Stimulated activated CD8-positive, alpha-beta memory T cell treated with anti-CD3 and anti-CD28 coated beads, Interleukin-15, amount 100 ng/mL, for 24 hours (primary cell): Measurements from ENCODE around the gene KY.

Experiments
- DNase-seq: peaks from one replicate; pipeline ENCODE4 v3.0.0-alpha.2; 2020; ENCODE audit warnings: low read depth

Gene KY

GRCh38 chr3:134644731-134645514 is 5.9 kb downstream of the KY start:
- DNase-seq = no peak

- DNase-seq = no peak
Observed at GRCh38 chr3:134643150-134643675, 7.6 kb downstream of the KY start.

DNA sequence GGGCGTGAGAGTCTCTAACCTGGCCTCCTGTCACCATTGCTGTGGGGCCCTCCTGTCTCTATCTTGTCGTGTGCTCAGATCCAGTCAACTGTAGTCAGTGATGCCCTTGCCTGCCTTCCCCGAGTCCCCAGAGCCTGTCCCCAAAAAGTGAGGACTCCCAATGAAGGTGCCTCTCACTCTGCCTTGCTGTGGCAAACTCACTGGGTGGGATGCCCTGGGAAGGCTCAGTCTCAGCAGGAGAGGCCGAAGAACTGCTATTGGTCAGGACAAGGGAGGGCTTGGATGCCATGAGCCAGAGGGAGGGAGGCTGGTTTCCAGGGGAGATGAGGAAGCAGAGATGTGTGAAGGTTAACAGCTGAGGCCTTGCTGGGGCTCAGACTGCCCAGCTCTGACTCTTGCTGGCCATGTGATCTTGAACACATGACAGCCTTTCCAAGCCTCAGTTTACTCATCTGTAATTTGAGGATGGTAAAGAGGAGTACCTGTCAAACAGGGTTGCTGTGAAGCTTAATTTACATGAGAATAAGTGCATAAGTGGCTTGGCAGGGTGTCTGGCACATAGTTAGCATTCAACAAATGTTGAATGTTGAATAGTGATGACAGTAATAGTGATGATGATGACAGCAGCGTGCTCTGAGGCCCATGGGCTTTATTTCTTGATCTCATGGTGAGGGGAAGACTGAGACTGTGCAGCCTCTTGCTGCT is 8.2 kb downstream of the KY start:
- no peak for DNase-seq

DNA sequence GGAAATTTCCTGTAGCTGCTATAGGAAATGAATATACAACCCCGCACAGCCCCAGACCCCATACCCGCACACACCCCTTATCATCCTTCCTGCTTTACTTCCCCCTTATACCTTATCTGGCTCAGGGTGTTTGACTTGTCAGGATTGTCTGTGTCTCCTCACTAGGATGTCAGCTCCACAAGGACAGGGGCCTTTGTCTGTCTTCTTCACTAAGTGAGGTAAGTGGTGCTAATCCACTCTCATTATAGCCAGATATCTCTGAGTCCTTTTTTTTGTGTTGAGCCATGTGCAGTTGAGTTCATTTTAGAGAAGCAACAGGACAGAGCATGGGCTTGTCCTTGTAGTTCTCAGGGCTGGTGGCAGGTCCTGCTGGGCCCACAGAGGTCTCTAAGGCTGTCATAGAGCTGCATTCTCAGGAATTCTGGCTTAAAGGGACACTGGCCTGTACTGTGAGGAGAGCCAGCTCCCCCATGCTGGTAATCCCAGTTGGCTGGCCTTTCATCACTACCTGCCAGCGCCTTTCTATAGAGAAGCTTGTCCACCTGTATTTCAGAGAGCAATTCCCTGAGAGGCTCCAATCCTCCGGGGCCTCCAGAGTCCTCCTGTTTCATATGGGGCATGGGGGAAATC is 9.0 kb downstream of the KY start:
- no peak for DNase-seq

- no peak for DNase-seq
Observed at GRCh38 chr3:134640872-134641470, 9.9 kb downstream of the KY start.

DNA sequence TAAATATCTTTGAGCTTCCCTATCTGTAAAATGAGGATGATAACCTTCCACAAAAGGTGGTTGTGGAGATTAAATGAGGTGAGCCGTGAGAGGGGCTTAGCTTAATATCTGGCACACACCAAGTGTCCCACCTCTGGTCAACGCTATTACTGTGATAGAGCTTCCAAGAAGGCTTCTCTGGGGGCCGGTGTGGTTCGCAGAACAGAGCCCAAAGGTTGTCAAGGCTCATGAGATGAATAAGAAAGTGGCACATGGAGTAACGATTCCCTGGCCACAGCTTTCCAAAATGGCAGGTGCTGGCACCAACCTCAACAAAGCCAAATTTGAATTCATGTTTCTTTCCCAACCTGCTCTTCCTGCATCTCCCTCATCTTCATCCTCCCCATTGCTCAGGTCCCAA is 10.4 kb downstream of the KY start:
- no peak for DNase-seq

GRCh38 chr3:134638385-134639030 is 12.3 kb downstream of the KY start:
- no peak for DNase-seq

DNA sequence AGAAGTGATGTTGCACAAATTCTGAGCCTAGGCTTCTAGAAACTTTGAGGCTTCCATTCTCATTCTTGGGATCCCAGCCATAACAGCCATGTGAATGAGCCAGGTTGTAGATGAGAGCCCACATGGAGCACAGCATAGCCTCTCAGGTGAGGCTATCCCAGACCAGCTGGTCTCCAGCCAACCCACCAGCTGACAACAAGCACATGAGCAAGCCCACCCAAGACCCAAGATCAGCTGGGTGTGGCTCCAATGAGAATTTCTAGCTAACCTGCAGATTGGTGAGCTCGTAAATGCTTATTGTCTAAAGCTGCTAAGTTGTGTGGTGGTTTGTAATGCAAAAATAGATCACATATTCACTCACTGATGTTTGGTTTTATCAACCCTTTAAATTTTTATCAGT is 14.4 kb downstream of the KY start:
- DNase-seq = no peak

GRCh38 chr3:134630506-134630905 is 20.3 kb downstream of the KY start:
- no peak for DNase-seq

- no peak for DNase-seq
Observed at GRCh38 chr3:134628884-134629283, 21.9 kb downstream of the KY start.

GRCh38 chr3:134627831-134628230 is 23.0 kb downstream of the KY start:
- no peak for DNase-seq

GRCh38 chr3:134625885-134626741 is 24.7 kb downstream of the KY start:
- no peak for DNase-seq

DNA sequence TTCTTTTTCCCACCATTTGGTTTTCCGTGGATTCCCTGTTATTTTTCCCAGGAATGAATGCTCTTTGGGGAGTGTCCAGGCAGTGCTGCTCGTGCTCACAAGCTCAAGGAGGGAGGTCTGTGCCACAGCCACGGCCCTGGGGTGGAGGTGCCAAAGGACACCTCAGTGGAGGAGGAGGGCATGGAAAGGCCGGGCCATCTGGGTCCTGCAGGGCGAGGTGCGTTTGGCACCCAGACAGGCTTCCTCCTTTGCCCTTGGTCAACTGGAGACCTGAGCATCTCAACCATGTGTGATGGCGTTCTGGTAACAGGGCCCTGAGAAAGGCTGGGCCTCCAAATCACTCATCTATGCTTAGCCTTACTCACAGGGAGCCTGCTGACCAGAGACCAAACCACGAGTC is 25.4 kb downstream of the KY start:
- no peak for DNase-seq

GRCh38 chr3:134624537-134625287 is 26.1 kb downstream of the KY start:
- DNase-seq = no peak

DNA sequence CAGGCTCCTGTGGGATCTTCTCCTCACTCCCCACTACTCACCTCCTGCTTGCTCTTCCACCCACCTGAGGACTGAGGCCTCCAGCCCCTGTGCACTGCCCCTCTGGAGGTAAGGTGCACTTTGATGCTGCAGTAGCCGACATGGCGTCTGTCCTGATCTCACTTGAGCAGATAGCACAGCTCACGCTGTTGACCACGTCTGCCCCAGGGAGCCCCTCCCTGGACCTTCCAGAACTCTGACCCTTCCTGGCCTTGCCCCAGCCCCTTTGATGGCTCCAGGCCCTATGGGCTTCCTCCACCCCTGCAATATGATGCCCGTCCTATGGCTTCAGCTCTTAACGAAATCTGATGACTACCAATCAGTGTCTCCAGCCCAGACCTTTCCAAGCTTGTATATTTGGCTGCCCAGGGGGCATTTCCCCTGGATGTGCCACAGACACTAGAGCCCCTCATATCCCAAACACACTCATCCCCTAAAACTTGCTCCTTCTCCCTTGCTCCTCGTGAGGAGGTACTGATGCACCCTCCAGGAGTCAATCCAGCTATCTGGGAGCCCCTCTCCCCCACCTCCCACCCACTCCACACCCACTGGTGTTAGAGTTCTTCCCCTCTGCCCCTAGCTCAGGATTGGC is 27.1 kb downstream of the KY start:
- DNase-seq = no peak

DNA sequence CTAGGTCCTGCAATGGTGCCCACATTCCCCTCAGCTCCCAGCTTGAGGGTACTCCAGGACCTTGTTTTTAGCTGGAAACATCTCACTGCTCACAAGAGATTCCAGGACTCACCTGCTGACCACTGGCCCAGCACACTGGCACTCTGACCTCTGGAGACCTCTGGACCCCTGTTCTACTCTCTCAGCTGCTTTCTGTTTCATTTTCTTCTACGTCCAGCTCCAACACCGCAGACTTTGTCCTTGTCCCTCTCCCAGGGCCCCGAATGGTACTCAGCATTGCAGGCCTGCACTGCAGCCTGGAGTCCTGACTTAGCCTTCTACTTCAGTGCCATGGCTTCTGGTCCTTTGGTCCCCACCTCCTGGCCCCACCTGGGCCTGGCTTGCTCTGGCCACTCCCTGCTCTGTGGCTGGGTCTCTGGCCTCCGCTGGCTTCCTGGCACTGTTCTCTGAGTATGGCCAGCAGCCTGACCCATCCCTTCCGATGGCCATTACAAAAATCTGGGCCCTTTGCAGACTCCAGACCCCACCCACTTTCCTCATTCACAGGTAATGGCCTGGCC is 27.9 kb downstream of the KY start:
- no peak for DNase-seq

- no peak for DNase-seq
Observed at GRCh38 chr3:134621854-134622253, 29.0 kb downstream of the KY start.

DNA sequence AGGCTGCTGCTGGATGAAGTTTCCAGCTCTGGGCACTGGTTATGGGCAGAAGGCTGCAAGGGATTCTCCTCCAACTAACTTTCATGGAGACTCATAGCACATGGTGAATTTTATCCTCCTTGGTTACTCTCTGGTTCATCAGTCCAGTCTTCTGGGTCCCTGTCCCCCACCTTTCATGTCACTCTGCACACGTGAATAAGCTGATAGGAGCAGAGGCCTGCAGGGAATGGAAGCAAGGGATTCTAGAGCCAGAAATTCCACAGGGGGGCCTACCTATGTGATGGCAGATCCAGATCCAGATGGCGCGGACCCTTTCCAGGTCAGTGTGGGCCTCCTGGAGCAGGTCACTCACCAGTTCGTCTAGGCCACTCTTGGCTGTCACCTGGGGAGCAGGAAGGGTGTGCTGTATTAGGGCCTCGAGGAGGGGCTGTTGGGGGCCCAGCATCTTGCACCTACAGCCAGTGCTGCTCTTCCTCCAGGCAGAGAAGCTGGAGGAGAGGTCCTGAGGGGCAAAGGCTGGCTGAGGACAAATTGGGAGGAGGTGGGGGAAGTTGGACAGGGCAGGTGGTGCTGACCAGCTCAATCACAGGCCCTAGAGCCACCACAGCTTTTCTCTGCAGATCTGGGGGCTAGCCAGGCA is 30.2 kb downstream of the KY start:
- no peak for DNase-seq

DNA sequence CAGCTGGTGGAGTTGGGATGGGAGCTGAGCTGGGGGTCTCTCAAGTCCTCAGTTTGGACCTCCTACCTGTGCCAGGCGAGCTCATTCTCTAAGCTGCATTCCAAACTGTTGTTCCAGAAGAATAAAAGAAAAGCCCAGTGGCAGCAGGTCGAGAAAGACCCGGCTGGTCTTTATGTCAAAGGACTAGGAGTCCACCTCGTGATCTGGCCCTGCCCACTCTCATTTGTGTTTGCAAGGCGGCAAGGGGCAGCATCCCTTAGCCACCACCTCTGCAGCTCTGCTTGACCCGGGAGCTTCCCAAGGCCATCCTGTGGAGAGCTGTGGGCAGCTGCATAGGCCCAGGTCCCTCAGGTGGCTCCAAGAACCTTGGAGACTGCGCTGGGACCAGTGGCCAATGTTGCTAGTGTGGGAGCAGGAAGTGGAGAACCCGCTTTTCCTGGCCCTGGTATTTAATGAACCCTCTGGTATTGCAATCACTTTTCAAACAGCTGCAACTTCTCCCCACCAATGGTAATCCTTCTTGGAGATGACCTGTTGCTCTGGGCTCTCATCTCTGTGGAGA is 30.9 kb downstream of the KY start:
- no peak for DNase-seq
